A549 (cell line): ENCODE measurements around the gene NOL3.

Source experiments
- BHLHE40 ChIP-seq: IDR thresholded peaks from 2 replicates; pipeline ENCODE4 v1.6.1; 2012; ENCODE audit warnings: low read depth, low read length, inconsistent platforms
- CTCF ChIP-seq: fragments of >200 bp; sonication (Bioruptor Twin); formaldehyde crosslinking; IDR thresholded peaks from 3 replicates; pipeline ENCODE4 v1.5.1; 2016
- EP300 ChIP-seq, 2 experiments: fragments of >200 bp; sonication (Bioruptor Twin); formaldehyde crosslinking; IDR thresholded peaks; 2 replicates in 1 of 2; 3 replicates in 1 of 2; pipeline ENCODE4 v1.6.1; 2016 to 2017
- MAFK ChIP-seq: fragments of 450-650 bp; IDR thresholded peaks from 2 replicates; pipeline ENCODE4 v1.6.1; 2014; ENCODE audit not compliant: partially characterized antibody
- MAX ChIP-seq: IDR thresholded peaks from 2 replicates; pipeline ENCODE4 v1.6.1; 2012
- POLR2A ChIP-seq: IDR thresholded peaks from 2 replicates; pipeline ENCODE4 v1.6.1; 2012; ENCODE audit warnings: mild to moderate bottlenecking, low read length
- RAD21 ChIP-seq, 2 experiments: fragments of >200 bp in 1 of 2; sonication (Bioruptor Twin) in 1 of 2; formaldehyde crosslinking in 1 of 2; IDR thresholded peaks in 1 of 2; conservative IDR thresholded peaks in 1 of 2; 2 replicates in 1 of 2; 3 replicates in 1 of 2; pipeline ENCODE4 v1.6.1; 2012 to 2018; ENCODE audit warnings: inconsistent platforms in 1 of 2

GRCh38 chr16:67211674-67212073 lies 41.3 kb downstream of the NOL3 start:
- TF ChIP-seq EP300 (IDR thresholded peaks at IDR 0.05), result no peak
- TF ChIP-seq MAFK, result no peak
- TF ChIP-seq CTCF, result no peak
- no peak for TF ChIP-seq RAD21 (conservative IDR thresholded peaks at IDR 0.05 in 1 of 2, IDR thresholded peaks at IDR 0.05 in 1 of 2)
- no peak for TF ChIP-seq BHLHE40
- TF ChIP-seq MAX, result no peak
- no peak for TF ChIP-seq POLR2A
